GM18520 (cell line): ENCODE data around the gene PRRC2A.

Source experiments
- ATAC-seq: cut with Tn5 transposase; IDR thresholded peaks from one replicate; pipeline ENCODE4 v1.9.1; 2021; ENCODE audit not compliant: unreplicated experiment

Gene PRRC2A

GRCh38 chr6:31645325-31645724 lies 24.8 kb downstream of the PRRC2A start:
- no peak for ATAC-seq

GRCh38 chr6:31651602-31652191 lies 31.2 kb downstream of the PRRC2A start:
- ATAC-seq: peak; percentile 24

DNA sequence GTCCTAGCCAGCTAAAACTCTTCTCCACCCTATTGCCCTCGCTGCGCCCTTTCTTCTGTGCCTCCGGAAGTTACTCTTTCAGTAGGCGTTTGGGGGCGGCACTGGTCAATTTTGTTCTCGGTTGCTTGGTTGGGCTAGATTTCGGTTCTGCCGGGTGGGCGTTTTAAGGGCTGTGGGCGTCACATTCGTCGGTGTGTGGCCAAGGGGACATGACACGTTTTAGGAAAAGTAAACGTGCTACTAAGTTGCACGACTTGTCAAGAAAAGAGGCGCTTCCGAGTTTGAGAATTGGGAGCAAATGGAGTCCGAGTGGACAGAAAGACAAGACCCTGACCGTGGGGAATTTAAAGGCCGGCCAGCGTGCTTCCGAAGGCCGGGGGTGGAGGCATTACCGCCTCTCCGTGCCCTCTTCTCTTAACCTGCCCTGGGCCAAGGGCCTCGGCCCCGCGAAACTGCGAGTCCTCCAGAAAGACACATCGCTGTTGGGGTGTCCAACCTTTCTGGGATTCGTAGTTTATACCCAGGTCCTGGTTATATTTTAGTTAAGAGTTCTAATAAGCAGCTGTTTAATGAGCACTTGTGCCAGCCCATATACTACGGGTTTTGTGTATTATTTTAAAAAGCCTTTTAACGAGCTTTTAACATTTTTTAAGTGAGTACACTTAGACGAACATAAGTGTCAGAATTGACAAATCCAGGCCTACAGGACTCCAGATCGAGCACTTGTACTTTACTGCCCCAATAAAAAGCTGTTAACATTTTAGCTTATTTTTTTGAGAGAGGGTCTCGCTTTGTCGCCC lies 32.6 kb downstream of the PRRC2A start:
- peak; percentile 40 for ATAC-seq

DNA sequence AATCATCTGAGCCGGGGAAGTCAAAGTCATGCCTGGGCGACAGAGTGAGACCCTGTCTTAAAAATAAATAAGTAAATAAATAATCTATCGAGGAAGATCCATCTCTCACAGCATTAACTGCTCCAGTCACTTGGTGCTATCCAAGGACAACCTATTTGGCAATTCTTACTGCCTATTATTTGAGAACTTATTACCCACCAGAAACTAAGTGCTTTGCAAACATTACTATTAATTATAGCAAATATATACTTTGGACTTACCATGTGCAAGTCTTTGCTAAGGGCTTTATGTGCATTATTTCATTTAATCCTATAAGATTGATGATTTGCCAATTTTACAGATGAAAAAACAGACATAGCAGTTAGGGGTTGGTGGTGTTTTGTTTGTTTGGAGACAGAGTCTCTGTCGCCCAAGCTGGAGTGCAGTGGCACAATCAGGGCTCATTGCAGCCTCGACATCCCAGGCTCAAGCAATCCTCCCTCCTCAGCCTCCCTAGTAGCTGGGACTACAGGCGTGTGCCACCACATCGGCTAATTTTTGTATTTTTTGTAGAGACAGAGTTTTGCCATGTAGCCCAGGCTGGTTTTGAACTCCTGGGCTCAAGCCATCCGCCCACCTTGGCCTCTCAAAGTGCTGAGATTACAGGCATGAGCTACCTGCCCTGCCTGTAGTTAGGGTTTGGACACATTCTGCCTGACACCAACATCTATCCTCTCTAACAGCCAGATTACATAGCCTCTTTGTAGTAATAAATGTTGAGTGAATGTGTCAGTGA lies 34.2 kb downstream of the PRRC2A start:
- no peak for ATAC-seq

GRCh38 chr6:31655349-31656237 lies 35.1 kb downstream of the PRRC2A start, which contains the start of gene APOM:
APOM (plus strand) TSS chr6:31655894; CDS start chr6:31655967, 73 bp downstream.
- no peak for ATAC-seq

DNA sequence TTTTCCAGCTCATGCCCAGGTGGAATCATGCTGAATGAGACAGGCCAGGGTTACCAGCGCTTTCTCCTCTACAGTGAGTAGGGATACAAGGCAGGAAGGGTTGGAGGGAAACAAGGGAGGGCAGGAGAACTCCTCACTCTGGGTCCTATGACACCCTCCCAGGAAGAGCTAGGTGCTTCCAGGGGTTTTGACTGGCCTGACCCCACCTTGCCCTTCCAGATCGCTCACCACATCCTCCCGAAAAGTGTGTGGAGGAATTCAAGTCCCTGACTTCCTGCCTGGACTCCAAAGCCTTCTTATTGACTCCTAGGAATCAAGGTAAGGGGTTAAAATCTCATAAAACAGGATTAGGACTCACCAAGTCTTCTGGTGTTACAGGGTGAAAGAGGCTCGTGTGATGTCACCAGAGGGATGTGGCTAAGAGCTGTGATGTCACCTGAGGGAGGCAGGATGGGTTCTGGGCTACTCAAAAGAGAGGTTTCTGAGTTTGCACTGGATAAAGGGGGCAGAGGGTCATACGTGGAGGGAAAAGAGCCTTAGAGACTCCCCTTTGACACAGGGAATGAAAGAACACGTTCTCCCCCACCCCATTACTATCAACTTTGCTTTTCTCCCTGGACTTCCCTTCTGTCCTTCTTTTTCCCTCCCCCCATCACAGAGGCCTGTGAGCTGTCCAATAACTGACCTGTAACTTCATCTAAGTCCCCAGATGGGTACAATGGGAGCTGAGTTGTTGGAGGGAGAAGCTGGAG lies 37.1 kb downstream of the PRRC2A start:
- no peak for ATAC-seq

DNA sequence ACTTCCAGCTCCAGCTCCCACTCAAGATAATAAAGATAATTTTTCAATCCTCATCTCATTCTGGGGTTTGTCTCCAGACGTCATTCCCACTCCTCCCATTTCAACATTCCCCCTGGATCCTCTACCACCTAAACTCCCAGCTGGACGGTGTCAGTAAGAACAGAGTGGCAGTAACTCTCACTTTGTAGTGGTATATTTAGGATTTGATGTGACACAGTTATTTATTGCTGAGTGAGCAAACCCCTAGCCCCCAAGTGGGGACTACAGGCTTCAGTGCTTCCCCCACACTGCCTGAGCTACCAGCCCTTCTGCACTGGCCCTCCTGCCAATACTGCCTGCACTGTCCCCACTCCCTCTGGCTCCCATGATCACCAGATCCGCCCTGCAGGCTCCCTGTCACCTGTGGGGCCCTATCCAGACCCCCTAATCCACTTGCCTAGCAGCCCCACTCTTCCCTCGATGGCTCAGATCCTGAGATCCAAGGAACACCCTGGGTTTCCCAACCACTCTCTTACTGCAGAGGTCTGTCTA lies 37.7 kb downstream of the PRRC2A start:
- ATAC-seq: no peak

GRCh38 chr6:31658983-31659648 lies 38.6 kb downstream of the PRRC2A start:
- no peak for ATAC-seq

- no peak for ATAC-seq
These were observed 39.3 kb downstream of the PRRC2A start for GRCh38 chr6:31659649-31660380.

DNA sequence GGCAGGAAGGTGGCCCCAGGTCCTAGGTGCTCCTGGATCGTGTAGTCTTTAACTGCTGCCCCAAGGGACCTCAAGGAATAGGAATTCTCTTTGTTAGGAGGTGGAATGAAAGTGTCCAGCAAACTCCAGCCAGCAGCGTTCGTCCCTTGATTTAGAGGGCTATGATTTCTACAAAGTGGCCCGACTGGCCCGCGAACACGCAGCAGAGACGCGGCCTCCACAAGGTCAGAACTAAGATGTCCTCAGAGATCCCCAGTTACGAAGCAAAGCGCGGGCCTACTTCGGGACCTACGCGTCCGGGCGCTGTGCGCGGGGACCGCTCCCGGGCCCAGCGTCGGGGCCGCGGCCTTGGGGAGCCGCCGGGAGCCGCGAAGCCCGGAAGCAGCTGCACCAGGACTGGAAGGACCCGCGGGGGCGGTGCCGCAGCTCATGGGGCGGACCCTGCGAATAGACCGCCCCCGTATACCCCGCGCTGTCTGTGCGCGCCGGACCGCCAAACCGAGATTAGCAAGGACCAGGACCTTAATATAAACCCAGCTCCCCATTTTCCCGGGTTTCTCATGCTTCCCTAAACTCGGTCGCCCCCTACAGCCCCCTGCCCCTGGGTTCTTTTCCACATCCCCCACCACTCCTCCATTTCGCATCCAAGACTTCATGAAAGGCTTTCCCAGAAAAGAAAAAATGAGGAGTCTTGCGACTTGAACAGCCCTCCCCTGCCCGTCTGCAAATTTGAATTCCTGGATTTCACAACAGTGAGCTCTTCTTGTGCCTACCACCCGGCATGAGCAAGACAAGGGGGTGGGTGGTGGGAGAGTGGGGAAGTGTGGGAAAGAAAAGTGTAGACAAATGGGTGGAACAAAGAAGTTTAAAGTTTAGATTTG lies 40.1 kb downstream of the PRRC2A start, which contains the start of gene C6orf47:
C6orf47 (minus strand) TSS at position 398 of the 881 bp plus-strand sequence. CDS start 831 bp downstream, outside the sequence.
- no peak for ATAC-seq

- ATAC-seq: no peak
These were observed 41.0 kb downstream of the PRRC2A start for GRCh38 chr6:31661262-31662123.

DNA sequence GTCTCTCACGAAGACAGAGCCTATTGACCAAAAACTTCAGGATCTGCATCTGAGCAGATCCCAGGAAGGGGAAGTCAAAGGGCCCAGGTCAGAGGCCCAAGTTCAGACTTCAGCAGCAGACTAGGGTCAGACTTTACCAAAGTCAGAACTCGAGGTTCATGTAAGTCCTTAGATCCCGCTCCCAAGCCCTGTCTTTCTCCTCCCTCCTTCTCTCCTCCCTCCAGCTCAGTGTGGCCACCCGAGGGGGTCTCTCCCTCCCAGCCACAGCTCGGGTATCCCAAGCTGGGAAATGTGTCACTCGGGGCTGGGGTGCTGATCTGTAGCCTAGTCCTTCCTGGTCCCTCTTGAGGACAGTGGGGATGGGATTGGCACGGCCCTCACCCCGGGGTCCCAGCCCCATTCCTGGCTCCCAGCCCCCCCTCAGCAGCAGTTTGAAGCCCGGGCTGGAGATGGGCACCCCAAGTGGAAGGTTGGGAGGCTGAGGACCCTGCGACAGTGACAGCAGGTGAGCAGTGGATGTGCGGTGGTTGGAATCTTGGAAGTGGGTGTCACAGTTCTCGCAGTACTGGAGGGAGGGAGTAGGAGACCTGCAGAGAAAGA lies 41.7 kb downstream of the PRRC2A start:
- no peak for ATAC-seq

DNA sequence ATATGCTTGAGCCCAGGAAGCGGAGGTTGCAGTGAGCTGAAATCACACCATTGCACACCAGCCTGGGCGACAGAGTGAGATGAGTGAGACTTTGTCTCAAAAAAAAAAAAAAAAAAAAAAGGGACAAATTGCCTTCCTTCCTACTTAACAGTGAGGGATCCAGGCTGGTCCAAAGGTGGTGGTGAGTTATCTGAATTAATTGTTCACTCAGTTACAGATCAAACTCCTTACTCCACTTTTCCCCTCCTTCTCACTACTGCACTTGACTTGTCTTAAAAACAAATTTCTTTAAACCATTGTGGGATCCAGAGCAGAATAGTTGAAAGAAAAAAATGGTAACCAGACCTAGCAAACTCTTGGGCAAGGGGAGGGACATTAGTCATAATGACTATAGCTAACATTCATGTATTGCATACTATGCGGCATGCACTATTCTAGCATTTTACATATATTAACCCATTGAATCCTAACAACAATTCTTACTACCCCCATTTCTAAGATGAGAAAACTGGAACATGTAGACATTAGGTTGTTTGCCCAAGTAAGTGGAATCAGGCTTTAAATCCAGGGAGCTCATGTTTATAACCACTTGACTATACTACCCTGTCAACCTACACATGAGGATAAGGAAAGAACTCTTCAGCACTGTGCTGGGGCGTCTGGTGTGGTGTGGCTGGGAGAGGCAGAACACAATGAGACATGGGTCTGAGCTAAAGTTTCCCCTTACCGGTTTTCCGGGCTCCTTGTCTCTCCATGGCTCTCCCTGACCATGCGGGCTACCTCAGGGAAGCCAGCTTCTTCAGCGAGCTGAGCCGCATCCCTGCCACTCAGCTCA lies 42.8 kb downstream of the PRRC2A start:
- ATAC-seq: no peak

DNA sequence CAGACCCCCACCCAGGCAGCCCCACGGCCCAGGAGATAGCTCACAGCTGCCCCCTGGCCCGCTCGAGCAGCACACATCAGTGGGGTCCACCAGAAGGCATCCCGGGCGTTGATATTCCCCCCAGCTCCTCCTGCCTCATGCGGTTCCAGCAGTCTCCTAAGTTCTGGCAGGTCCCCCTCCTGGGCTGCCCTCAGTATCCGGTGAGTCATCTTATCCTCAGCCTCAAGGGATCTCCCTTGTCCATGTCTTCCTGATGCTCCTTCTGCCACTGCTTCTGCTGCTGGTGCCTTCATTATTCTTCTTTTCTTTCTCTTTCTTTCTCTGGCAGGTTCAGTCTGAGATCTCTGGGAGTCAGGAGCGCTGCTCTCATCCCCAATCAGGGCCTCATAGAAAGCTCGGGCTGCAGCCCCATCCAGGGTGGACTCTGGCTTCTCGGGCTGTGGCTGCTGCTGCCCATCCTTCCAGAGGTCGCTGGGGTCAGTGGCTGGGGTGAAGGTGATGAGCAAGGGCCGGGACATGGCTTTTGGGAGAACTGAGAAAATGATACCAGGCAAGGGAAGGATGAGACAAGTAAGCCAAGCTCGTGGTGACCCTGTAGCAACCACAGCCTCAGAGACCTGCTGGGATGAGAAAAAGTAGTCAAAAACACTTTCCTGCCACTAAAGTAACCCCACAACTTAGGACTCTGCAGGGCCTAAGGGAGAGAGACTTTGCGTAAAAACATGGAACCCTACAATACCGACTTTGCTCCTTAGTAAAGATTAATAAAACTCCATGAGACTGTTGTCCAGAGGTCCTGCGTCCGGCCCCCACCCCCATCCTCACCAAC lies 43.7 kb downstream of the PRRC2A start:
- ATAC-seq: no peak
